ENCODE results near the gene POLR3GL. TPM values are rescaled to one million over a fixed set of nuclear protein-coding genes. Genes with fewer than 3 reads are reported as not detected.

Gene POLR3GL
- total and polyA plus RNA-seq, 2 donors = 37.5 to 89.6 TPM

DNA sequence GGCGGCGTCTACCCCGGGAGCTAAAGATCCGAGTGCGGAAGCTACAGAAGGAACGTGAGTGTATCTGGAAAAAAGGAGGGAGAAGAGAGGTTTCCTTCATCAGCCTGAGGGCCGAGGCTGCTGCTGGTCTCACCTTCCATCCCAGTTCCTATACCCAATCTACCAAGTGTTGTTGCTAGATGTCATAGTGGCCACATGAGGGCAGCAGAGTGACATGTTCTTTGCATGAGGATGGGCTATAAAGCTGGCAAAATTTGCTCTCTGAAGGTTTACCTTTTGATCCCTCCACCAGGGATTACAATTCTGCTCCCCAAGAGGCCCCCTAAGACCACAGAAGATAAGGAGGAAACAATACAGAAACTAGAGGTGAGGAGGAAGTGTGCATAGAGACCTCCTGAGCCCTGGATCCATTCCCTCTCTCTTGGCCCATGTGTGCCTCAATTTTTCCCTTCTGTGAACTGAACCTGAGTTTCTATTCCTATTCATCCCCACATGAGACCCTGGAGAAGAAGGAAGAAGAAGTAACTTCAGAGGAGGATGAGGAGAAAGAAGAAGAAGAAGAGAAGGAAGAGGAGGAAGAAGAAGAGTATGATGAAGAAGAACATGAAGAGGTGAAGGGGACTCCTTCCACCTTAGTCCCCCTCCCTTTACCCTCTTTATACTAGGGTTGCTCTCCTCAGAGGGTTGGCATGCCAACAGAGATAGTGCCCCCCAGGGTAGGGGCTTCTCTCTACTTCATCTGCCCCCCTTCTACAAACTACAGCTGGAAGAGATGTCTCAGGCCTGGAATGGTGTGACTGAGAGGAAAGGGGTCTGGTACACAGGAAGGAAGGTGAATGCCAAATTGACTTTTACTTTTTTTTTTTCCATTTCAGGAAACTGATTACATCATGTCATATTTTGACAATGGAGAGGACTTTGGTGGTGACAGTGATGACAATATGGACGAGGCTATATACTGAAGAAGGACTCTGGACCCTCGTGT, 13.3 kb downstream of the POLR3GL start:
- peak in 5 of 9 donors; percentile 75 to 91 (median 87) for DNase-seq (ENCODE audit: low read depth in 6 of 9, low spot score in 9 of 9)

GRCh38 chr1:145978471-145978853, 14.0 kb downstream of the POLR3GL start:
- DNase-seq (ENCODE audit: low read depth in 6 of 9, low spot score in 9 of 9) = no peak
- H3K4me1 ChIP-seq (ENCODE audit: control insufficient read depth in 2 of 2, insufficient read depth in 2 of 2, low read length in 2 of 2) = peaks cover 31 to 63% of the 10 kb centered on the region in 2 donors
- no peaks in the 10 kb centered on the region for H3K36me3 ChIP-seq (ENCODE audit: control insufficient read depth in 2 of 2, insufficient read depth in 2 of 2, low read length in 1 of 2)
- peak overlapping the region; percentile 96 to 98 for H3K27ac ChIP-seq (ENCODE audit: low read depth in 1 of 2, low read length in 1 of 2)
- no peaks in the 10 kb centered on the region for H3K9me3 ChIP-seq (ENCODE audit: control insufficient read depth in 2 of 2, insufficient read depth in 1 of 2, low read length in 1 of 2)
- H3K27me3 ChIP-seq (ENCODE audit: control insufficient read depth in 2 of 2, insufficient read depth in 1 of 2, low read length in 1 of 2) = no peaks in the 10 kb centered on the region
- H3K4me3 ChIP-seq (ENCODE audit: low read length in 2 of 2) = peak overlapping the region in 1 of 2 donors; percentile 38

More for the DNA sequence above, 13.3 kb downstream of the POLR3GL start:
- Histone ChIP-seq H3K4me3 (ENCODE audit: low read length in 2 of 2) (peak overlapping the region in 1 of 2 donors; percentile 10), H3K4me1 (ENCODE audit: control insufficient read depth in 2 of 2, insufficient read depth in 2 of 2, low read length in 2 of 2) (peaks cover 31 to 57% of the 10 kb centered on the region in 2 donors), H3K9me3 (ENCODE audit: control insufficient read depth in 2 of 2, insufficient read depth in 1 of 2, low read length in 1 of 2) (no peaks in the 10 kb centered on the region), H3K36me3 (ENCODE audit: control insufficient read depth in 2 of 2, insufficient read depth in 2 of 2, low read length in 1 of 2) (no peaks in the 10 kb centered on the region), H3K27me3 (ENCODE audit: control insufficient read depth in 2 of 2, insufficient read depth in 1 of 2, low read length in 1 of 2) (no peaks in the 10 kb centered on the region), H3K27ac (ENCODE audit: low read depth in 1 of 2, low read length in 1 of 2) (peak overlapping the region; percentile 96 to 98)
- 28% methylated on average over 9 of the region's 9 CpGs for WGBS

GRCh38 chr1:145978854-145979745, 14.6 kb downstream of the POLR3GL start:
- no peaks in the 10 kb centered on the region for H3K9me3 ChIP-seq (ENCODE audit: control insufficient read depth in 2 of 2, insufficient read depth in 1 of 2, low read length in 1 of 2)
- 25% methylated on average over 9 of the region's 9 CpGs for WGBS
- peak in 5 of 9 donors; percentile 50 to 90 (median 74) for DNase-seq (ENCODE audit: low read depth in 6 of 9, low spot score in 9 of 9)
- H3K4me1 ChIP-seq (ENCODE audit: control insufficient read depth in 2 of 2, insufficient read depth in 2 of 2, low read length in 2 of 2) = peaks cover 31 to 65% of the 10 kb centered on the region in 2 donors
- H3K27ac ChIP-seq (ENCODE audit: low read depth in 1 of 2, low read length in 1 of 2) = peak overlapping the region; percentile 96 to 98
- no peaks in the 10 kb centered on the region for H3K27me3 ChIP-seq (ENCODE audit: control insufficient read depth in 2 of 2, insufficient read depth in 1 of 2, low read length in 1 of 2)
- H3K36me3 ChIP-seq (ENCODE audit: control insufficient read depth in 2 of 2, insufficient read depth in 2 of 2, low read length in 1 of 2) = no peaks in the 10 kb centered on the region
- H3K4me3 ChIP-seq (ENCODE audit: low read length in 2 of 2) = peak overlapping the region; percentile 22 to 38

- DNase-seq (ENCODE audit: low read depth in 6 of 9, low spot score in 9 of 9) = peak in 1 of 9 donors; percentile 72
- 32% methylated on average over 7 of the region's 7 CpGs for WGBS
- H3K4me3 ChIP-seq (ENCODE audit: low read length in 2 of 2) = peak overlapping the region in 1 of 2 donors; percentile 38
Observed at GRCh38 chr1:145979746-145980456, 15.4 kb downstream of the POLR3GL start.

DNA sequence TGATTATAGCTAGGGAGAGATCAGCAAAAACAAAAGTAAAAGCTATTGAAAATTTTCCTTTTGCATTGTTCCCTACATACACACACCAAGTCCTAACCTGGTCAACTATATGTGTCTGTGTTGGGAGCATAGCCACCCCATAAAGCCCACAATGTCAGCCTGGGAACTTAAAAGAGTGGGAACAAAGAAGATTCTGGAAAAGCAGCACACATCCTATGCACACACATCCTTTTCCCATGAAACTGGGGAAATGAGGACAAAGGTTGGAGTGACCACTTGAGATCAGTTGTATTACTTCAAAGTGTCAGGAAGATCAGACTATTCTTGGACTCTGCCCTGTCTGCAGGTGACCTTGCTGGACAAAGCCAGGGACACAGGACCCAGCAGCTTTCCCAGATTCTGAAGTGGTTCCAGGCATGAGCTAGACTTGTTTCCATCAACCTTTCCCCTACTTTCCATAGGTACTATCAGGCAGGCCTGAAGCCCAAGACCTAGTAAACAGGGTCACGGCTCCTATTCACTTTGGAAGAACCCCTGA, 16.0 kb downstream of the POLR3GL start:
- no peaks in the 10 kb centered on the region for H3K27me3 ChIP-seq (ENCODE audit: control insufficient read depth in 2 of 2, insufficient read depth in 1 of 2, low read length in 1 of 2)
- DNase-seq (ENCODE audit: low read depth in 6 of 9, low spot score in 9 of 9) = no peak
- peaks cover 34 to 78% of the 10 kb centered on the region in 2 donors for H3K4me1 ChIP-seq (ENCODE audit: control insufficient read depth in 2 of 2, insufficient read depth in 2 of 2, low read length in 2 of 2)
- WGBS = 96% methylated on average over 1 of the region's 1 CpG
- no peaks in the 10 kb centered on the region for H3K36me3 ChIP-seq (ENCODE audit: control insufficient read depth in 2 of 2, insufficient read depth in 2 of 2, low read length in 1 of 2)
- H3K27ac ChIP-seq (ENCODE audit: low read depth in 1 of 2, low read length in 1 of 2) = peak overlapping the region; percentile 85 to 98
- no peaks in the 10 kb centered on the region for H3K9me3 ChIP-seq (ENCODE audit: control insufficient read depth in 2 of 2, insufficient read depth in 1 of 2, low read length in 1 of 2)
- H3K4me3 ChIP-seq (ENCODE audit: low read length in 2 of 2) = peak overlapping the region in 1 of 2 donors; percentile 16

More at GRCh38 chr1:145979746-145980456, 15.4 kb downstream of the POLR3GL start:
- Histone ChIP-seq H3K9me3 (ENCODE audit: control insufficient read depth in 2 of 2, insufficient read depth in 1 of 2, low read length in 1 of 2) (no peaks in the 10 kb centered on the region), H3K27me3 (ENCODE audit: control insufficient read depth in 2 of 2, insufficient read depth in 1 of 2, low read length in 1 of 2) (no peaks in the 10 kb centered on the region), H3K4me1 (ENCODE audit: control insufficient read depth in 2 of 2, insufficient read depth in 2 of 2, low read length in 2 of 2) (peaks cover 31 to 71% of the 10 kb centered on the region in 2 donors), H3K27ac (ENCODE audit: low read depth in 1 of 2, low read length in 1 of 2) (peak overlapping the region; percentile 96 to 98), H3K36me3 (ENCODE audit: control insufficient read depth in 2 of 2, insufficient read depth in 2 of 2, low read length in 1 of 2) (no peaks in the 10 kb centered on the region)

DNA sequence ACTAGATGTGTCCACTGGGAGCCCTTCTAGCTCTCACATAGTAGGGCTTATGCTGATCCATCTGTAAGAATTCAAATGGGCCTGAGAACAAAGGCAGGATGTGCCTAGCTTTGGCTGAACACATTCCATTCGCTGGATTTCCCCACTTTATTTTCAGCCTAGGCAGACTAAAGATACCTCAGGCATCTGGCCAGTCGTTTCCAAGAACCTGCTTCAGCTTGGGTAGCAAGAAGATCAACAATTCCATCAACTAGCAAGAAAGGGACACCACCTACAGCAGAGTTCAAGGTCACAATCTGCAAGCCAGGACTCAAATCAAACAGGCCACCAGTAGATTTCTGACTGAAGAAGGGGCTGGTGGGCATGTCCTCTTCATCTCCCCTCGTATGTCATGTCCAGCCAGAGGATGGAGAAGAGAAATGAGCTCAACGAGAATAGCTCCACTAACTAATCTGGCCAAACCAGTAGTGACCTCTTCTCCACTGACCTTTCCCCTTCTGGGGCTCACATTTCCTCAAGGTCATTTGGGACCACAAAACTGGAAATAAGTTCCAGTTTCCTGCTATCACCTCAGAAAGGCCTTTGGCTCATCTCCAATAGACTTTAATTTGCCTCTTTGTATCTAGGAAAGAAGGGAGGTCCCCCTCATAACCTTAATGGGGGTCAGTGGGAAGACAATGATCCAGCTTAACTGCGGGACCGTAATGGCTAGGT, 17.7 kb downstream of the POLR3GL start:
- peaks cover 34 to 82% of the 10 kb centered on the region in 2 donors for H3K4me1 ChIP-seq (ENCODE audit: control insufficient read depth in 2 of 2, insufficient read depth in 2 of 2, low read length in 2 of 2)
- no peaks in the 10 kb centered on the region for H3K36me3 ChIP-seq (ENCODE audit: control insufficient read depth in 2 of 2, insufficient read depth in 2 of 2, low read length in 1 of 2)
- H3K27ac ChIP-seq (ENCODE audit: low read depth in 1 of 2, low read length in 1 of 2) = peak overlapping the region; percentile 11 to 39
- no peak overlapping the region for H3K4me3 ChIP-seq (ENCODE audit: low read length in 2 of 2)
- no peaks in the 10 kb centered on the region for H3K27me3 ChIP-seq (ENCODE audit: control insufficient read depth in 2 of 2, insufficient read depth in 1 of 2, low read length in 1 of 2)
- H3K9me3 ChIP-seq (ENCODE audit: control insufficient read depth in 2 of 2, insufficient read depth in 1 of 2, low read length in 1 of 2) = no peaks in the 10 kb centered on the region
- no peak for DNase-seq (ENCODE audit: low read depth in 6 of 9, low spot score in 9 of 9)
- WGBS = 93% methylated on average over 6 of the region's 6 CpGs

- Histone ChIP-seq H3K9me3 (ENCODE audit: control insufficient read depth in 2 of 2, insufficient read depth in 1 of 2, low read length in 1 of 2) (no peaks in the 10 kb centered on the region), H3K27ac (ENCODE audit: low read depth in 1 of 2, low read length in 1 of 2) (peak overlapping the region; percentile 42 to 77), H3K36me3 (ENCODE audit: control insufficient read depth in 2 of 2, insufficient read depth in 2 of 2, low read length in 1 of 2) (no peaks in the 10 kb centered on the region), H3K27me3 (ENCODE audit: control insufficient read depth in 2 of 2, insufficient read depth in 1 of 2, low read length in 1 of 2) (no peaks in the 10 kb centered on the region), H3K4me1 (ENCODE audit: control insufficient read depth in 2 of 2, insufficient read depth in 2 of 2, low read length in 2 of 2) (peaks cover 26 to 72% of the 10 kb centered on the region in 2 donors), H3K4me3 (ENCODE audit: low read length in 2 of 2) (no peak overlapping the region)
- DNase-seq (ENCODE audit: low read depth in 6 of 9, low spot score in 9 of 9) = no peak
- WGBS = 100% methylated on average over 1 of the region's 1 CpG
Observed at GRCh38 chr1:145983206-145983675, 18.8 kb downstream of the POLR3GL start.
